ENCODE measurements around the gene FRMD4A. TPM values are rescaled to one million over a fixed set of nuclear protein-coding genes. Genes with fewer than 3 reads are reported as not detected.

The FRMD4A gene
- polyA plus RNA-seq, 3 donors, result 67.7 to 83.0 (median 75.9) TPM

DNA sequence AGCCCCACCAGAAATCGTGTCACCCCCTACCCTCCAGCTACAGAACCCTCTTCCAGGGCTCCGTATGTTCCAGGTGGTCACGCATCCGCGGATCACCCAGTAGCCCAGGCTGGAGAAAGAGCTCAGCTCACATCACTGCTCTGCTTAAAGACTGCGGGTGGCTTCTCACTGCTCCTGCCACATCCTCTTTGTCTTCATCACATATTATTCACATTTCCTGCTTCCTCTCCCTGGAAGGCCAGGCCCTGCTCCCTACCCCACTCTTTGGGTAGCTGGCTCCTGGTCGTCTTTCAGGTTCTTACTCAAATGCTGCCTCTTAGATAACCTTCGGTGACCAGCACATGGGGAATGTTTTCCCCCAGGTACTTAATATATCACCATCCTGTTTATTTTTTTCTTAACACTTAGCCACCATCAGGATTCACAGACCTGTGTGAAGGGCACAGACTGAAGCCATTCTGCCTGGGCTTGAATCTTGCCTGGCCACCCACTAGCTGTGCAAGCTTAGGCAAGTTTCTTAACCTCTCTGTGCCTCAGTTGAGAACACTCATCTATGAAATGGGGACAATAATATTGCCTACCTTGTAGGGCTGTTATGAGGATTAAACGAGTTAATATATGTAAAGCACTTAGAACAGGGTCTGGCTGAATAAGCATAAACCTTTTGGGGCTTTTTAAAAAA, 436.2 kb downstream of the FRMD4A start:
- no peak for DNase-seq (ENCODE audit: low read depth in 3 of 3, low spot score in 2 of 3)

DNA sequence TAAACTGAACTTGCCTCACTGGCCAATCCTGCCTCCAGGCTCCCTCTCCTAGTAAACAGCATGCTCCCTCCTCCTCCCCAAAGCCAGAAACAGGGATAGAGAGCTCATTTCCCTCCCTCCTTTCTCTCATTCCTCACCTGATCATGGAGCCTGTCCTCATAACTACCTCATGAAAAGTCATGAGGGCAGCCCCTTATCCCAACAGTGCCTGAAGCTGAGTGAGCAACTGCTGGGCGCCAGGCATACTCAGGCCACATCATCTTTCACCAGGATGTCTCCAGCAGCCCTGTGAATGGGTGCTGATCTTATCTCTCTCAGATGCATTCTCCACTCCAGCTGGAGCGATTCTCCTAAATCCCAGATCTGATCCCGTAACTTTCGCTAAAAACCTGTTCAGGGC, 436.8 kb downstream of the FRMD4A start:
- DNase-seq (ENCODE audit: low read depth in 3 of 3, low spot score in 2 of 3), result no peak

DNA sequence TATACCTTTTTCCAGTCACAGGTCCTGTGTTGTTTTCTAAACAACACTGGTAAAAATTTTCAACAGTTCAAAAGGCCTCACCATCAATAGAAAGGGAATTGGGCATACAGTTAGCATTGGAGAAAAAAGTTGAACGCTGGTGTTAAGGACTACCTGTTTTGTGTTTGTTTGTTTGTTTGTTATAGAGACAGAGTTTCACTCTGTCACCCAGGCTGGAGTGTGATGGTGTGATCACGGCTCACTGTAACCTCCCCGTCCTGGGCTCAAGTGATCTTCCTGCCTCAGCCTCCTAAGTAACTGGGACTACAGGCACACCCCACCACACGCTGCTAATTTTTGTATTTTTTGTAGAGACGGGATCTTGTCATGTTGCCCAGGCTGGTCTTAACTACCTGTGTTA, 437.9 kb downstream of the FRMD4A start:
- DNase-seq (ENCODE audit: low read depth in 3 of 3, low spot score in 2 of 3), result no peak

- no peak for DNase-seq (ENCODE audit: low read depth in 3 of 3, low spot score in 2 of 3)
Observed at GRCh38 chr10:13892001-13892491, 438.7 kb downstream of the FRMD4A start.

DNA sequence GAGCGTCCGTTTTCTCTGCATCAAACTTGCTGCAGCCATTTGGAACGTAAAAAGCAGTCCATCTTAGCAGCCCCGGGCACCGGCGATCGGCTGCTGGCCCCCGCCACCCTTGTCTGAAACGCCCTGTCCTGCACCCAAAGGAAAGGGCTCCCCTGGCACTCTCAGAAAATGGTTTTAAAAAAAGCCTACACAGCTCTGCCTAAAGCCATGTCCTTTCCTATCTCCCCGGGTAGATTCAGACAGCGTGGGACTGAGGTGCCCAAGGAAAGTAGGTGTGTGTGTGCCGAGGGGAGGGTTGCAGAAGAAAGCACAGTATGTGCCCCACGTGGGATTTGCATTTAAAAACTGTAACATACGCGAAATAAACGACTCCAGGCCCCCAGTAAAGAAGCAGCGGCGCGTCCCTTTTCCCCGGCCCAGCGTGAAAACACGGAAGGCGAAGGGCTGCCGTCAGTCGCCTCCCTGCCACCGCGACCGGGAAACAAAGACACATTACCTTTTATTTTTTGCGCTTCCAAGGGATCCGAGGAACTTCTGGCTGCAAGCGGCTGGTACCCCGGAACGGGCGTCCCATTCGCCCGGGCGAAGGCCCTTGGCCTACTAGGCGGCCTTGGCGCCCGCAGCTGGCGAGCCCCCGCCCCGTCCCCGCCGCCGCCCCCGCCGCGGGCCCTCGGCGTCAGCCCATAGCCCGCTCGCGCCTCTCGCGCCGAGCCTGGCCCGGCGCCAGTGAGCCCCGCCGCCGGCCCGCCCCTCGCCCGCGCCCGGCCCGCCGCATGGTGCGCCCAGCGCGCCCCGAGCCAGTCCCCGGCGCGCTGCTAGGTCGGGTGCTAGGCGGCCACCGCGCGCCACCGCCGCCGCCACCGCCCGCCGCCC, 439.4 kb downstream of the FRMD4A start:
- DNase-seq (ENCODE audit: low read depth in 3 of 3, low spot score in 2 of 3), result no peak

- DNase-seq (ENCODE audit: low read depth in 3 of 3, low spot score in 2 of 3), result no peak
Observed at GRCh38 chr10:13890233-13891127, 440.2 kb downstream of the FRMD4A start.

GRCh38 chr10:13887761-13888160, 443.0 kb downstream of the FRMD4A start:
- DNase-seq (ENCODE audit: low read depth in 3 of 3, low spot score in 2 of 3), result no peak

DNA sequence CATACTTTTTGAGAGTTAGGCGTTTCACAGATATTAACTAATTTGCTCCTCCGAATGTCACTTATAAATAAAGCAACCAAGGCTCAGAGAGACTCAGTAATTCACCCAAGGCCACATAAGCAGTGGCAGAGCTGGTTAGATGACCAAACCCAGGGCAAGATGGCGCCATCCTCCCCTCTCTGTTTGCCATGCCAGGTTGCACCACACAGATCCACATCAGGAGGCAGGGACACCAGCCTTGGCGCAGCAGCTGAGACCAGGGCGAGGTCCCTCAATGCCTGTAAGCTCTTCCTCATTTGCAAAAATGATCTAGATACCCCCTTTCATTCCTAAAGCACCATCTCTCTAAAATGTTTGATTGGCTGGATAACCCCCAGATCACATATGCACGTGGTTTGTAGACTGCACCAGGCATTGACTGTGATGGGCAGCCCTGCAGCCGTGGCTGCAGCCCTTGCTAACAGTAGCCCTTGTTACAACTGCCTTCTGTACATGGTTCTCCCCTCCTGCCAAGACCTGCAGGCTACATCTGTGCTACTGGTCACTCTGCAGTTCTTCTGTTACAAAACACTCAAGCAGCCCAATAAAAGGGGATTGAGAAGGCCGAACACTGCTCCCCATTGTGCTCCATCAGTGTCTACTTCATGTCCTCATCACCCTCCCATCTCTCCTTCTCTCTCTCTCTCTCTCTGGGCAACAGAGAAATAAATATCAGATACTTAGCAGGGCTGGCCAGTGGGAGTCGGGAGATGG, 445.3 kb downstream of the FRMD4A start:
- DNase-seq (ENCODE audit: low read depth in 3 of 3, low spot score in 2 of 3), result no peak

- no peak for DNase-seq (ENCODE audit: low read depth in 3 of 3, low spot score in 2 of 3)
Observed at GRCh38 chr10:13883636-13884444, 446.9 kb downstream of the FRMD4A start.

DNA sequence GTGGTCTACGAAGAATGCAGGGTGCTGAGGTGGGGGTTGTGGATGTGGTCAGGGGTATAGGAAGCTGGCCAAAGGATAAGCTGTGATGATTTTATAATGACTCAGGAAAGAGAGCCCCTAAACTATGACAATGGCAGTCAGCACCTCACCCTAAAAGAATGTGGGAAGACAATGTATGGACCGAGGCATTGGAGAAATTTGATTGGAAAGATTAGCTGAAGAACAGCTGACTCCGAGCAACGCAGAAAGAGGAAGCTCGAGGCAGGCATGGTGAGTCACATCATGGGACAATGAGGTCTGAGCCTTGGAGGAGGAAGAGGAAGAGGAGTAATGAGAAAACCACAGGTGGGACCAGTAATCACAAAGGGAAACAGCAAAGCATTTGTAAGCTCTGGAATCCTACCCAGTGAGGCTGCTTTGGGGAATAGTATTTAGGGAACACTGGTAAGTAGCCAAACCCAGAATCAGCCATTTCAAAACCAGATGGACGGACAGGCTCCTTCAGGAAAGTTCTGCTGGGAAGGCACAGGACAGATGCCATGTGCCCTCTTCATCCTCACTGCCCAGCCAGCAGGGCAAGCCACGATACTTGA, 448.5 kb downstream of the FRMD4A start:
- no peak for DNase-seq (ENCODE audit: low read depth in 3 of 3, low spot score in 2 of 3)

GRCh38 chr10:13880760-13881159, 450.0 kb downstream of the FRMD4A start:
- DNase-seq (ENCODE audit: low read depth in 3 of 3, low spot score in 2 of 3), result no peak

DNA sequence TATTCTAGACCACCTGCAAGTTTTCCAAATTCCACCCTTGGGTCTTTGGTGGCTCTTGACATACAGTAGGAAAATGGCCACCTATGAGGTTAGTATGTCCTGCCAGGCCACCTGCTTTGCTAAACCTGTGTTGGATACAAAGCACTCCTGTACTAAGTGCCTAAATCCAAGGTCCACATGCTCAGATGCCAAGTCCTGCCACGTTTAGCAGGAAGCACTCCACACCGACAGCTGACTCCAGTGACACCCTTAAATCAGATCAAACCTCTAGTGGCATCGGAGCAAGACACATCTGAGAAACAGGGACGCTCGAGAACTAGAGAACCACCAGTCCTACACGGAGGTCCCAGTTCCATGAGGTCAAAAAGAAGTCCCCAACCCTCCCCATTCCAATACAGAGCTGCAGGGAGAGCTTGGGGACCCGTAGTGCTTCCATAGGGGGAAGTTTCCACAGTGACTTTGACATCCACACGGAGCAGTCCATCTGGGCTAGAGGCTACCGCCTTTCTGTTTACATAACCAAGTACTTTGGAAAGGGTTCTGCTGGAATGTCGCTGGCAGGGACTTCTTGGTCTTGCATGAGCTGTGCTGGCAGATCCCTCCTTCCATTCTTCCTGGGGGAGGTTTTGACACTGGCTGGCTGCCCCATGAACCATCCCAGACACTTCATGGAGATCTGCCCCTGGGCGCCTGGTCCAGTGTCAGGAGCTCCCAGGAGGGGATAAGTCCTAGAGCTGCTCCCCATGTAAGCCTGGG, 453.4 kb downstream of the FRMD4A start:
- no peak for DNase-seq (ENCODE audit: low read depth in 3 of 3, low spot score in 2 of 3)

GRCh38 chr10:13873196-13873595, 457.5 kb downstream of the FRMD4A start:
- DNase-seq (ENCODE audit: low read depth in 3 of 3, low spot score in 2 of 3), result no peak

- no peak for DNase-seq (ENCODE audit: low read depth in 3 of 3, low spot score in 2 of 3)
Observed at GRCh38 chr10:13872411-13872810, 458.3 kb downstream of the FRMD4A start.

- no peak for DNase-seq (ENCODE audit: low read depth in 3 of 3, low spot score in 2 of 3)
Observed at GRCh38 chr10:13871776-13872175, 458.9 kb downstream of the FRMD4A start.

DNA sequence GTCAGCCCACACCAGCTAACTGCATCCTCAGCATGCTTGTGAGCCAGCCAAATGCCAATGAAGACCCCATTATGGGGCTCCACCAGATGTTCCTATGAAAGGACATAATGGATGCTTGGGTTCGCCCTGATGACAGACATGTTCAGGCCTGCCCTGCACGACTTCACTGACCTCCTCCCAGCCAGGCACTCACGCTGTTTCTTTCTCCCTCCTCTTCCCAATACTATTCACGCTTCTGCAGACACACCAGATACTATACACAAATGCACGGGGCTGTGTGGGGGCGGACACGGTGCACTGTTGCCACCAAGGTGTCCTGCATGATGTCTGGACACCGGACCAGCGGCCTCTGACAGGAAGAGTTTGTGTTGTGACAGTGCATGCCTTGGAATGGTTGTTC, 459.7 kb downstream of the FRMD4A start:
- DNase-seq (ENCODE audit: low read depth in 3 of 3, low spot score in 2 of 3), result no peak

- DNase-seq (ENCODE audit: low read depth in 3 of 3, low spot score in 2 of 3), result no peak
Observed at GRCh38 chr10:13869295-13869664, 461.4 kb downstream of the FRMD4A start.

- no peak for DNase-seq (ENCODE audit: low read depth in 3 of 3, low spot score in 2 of 3)
Observed at GRCh38 chr10:13868528-13869294, 462.0 kb downstream of the FRMD4A start.

Measured in right renal cortex interstitium (tissue), 3 donors.